RPMI7951 (cell line): ENCODE data around the gene BRD3OS. TPM values are rescaled to one million over a fixed set of nuclear protein-coding genes. Genes with fewer than 3 reads are reported as not detected.

Experiments
- DNase-seq: peaks from one replicate; pipeline ENCODE4 v3.0.0-alpha.2; 2012; ENCODE audit warnings: low read depth
- total RNA-seq: library from RNA; depleted of rRNA; stranded (reverse); fragments of >200 nt; shearing (Covaris generic); gene quantifications from 2 replicates; pipeline ENCODE4 v1.2.3, GENCODE V29; 2014

Gene BRD3OS
- total RNA-seq, 1 experiment from 2014 or later: 16.7 TPM

DNA sequence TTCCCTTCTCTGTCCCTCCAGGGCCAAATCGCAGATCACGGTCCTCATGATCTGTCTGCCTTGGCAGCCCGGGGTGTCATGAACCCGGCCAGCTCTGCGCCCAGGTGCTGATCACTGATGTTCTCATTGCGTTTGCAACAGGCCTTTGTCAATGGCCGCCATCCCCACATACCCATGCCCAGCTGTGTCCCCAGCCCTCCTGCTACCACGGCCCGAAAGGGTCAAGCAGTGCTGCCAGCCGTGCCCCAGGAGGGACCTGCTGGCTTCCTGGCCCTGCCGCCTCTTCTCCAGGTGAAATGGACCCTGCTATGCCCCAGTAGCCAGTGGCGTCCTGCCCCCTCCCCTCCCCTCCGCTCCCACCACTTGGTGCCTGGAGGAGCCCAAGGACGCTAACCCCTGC, 20.4 kb upstream of the BRD3OS start:
- DNase-seq: no peak

DNA sequence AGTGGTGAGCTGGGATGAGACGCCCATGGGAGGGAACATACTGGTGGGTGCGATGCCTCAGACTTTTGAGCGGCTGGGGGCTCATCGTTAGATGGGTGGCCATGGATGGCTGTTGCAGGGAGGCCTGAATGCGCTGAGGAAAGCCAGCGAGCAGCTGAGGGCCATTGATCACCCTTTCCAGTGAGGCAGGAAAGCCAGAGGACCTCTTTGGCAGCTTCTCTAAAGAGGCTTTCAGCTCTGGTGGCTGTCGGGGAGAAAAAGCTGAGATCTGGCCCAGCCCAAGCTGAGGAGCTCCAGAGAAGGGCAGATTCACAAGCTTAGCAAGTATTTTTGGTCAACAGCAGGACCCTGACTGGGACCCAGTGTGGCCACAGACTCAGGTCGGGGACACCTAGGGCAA, 19.9 kb upstream of the BRD3OS start:
- no peak for DNase-seq

DNA sequence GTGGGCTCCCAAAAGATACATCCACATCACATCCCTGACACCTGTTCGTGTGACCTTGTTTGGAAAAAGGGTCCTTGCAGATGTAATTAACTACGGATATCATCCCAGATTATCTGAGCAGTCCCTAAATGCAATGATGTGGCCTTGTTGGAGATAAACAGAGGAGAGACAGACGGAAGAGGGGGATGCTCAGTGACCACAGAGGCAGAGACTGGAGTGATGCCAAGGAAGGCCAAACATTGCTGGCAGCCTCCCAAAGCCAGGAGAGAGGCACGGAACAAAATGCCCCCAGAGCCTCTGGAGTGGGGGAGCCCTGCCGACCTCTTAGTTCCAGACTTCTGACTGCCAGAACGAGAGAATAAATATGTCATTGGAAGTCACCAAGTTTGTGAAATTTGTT, 18.1 kb upstream of the BRD3OS start:
- DNase-seq: peak; percentile 58

DNA sequence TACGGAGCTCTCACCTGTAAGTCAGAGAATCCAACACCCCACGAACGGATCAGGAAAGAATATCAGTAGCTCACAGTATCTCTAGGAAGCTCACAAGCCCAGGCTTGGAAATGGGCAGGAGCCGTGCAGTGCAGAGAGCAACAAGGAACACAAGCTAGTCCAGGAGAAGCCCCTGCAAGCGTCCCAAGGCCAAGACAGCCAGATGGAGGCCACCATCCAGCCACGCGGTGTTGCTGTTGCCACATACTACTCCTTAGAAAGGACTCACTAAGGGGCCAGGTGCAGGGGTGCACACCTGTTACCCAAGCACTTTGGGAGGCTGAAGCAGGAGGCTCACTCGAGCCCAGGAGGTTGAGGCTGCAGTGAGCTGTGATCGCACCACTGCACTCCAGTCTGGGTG, 17.7 kb upstream of the BRD3OS start:
- no peak for DNase-seq

DNA sequence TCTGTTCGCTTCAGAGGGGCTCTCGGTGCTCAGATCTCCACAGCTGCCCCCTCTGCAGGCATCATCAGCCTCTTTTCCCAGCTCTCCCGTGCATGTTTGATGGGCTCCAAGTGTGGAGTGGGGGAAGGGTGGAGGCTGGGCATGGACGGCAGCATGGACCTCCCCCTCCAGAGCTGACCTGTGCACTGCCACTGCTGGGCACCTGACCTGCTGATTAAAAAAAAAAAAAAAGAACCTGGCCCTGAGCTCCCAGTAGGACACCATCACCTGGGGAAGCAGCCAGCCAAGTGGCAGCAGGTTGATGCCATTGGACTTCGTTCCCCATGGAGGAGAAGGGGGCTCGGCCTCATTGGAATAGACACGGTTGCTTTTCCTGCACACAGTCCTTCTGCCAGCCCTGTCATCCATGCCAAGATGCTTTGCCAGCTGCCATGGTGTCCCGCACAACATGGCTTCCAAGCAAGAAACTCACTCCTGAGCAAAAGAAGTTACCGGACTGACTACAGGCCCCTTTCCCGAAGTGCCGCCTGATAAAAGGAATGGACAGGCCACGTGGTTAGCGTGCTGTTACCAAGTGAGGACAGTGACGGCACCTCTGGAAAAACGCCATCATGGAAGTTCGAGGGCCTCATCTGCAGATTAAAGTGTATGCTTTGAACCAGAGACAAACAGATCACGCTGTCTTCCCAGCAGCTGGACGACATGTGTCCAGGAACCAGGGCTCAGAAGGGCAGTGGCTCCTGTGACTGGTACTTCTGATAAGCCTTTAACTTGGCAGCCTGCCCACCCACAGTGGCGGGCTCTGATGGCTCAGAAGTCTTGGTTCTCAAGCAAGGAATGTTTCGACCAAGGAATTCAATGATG, 14.7 kb upstream of the BRD3OS start:
- DNase-seq: peak; percentile 95

DNA sequence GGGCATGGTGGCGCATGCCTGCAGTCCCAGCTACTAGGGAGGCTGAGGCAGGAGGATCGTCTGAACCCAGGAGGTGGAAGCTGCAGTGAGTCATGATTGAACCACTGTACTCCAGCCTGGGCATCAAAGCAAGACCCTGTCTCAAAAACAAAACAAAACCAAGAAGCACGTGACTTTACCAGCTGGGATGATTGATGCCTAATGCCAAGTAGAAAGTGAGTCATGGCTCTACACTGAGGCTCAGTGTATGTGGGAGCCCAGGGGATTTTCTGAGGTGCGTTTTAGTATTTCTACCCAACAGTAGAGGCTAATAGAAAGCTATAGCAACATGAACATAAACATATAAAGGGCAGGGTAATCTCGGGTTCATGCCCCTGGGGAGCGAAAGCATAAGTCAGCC, 13.9 kb upstream of the BRD3OS start:
- DNase-seq: peak; percentile 62

DNA sequence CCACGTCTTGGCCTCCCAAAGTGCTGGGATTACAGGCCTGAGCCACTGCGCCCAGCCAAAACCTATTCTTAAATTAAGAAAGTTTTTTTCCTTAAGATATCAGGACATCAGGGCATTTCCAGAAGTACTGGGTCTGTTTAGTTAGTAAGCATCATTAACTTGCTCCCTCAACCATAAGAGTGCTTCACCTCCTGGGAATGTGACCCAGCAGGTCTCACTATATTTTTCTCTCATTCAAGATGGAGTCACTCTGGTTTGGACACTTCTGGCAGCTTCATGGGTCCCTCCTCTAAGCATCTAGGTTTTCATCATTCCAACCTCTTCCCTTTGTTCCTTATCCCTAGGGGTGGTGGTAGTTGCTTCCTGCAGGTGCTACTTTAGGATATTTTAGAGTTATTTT, 10.3 kb upstream of the BRD3OS start:
- DNase-seq: no peak

DNA sequence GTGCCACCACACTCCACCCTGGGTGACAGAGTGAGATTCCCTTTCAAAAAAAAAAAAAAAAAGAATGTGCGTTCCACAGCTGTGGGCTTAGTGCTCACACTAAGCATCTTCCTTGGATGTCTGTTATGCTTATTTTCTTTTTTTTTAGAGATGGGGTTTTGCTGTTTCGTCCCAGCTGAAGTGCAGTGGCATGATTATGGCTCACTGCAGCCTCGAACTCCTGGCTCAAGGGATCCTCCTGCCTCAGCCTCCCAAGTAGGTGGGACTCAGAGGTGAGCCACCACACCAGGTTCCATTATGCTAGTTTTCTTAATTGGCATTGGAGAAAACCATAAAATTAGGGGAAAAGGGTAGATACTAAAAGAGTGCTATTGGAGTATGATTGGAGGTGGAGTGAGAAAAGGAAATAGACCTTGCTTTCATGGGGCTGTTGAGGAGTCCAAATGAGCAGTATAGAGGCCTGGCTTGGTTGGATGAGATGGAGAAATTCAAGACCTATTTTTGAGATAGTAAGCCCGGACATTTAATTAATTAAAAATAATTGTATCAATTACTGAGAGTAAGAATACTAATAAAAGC, 978 bp upstream of the BRD3OS start:
- no peak for DNase-seq

DNA sequence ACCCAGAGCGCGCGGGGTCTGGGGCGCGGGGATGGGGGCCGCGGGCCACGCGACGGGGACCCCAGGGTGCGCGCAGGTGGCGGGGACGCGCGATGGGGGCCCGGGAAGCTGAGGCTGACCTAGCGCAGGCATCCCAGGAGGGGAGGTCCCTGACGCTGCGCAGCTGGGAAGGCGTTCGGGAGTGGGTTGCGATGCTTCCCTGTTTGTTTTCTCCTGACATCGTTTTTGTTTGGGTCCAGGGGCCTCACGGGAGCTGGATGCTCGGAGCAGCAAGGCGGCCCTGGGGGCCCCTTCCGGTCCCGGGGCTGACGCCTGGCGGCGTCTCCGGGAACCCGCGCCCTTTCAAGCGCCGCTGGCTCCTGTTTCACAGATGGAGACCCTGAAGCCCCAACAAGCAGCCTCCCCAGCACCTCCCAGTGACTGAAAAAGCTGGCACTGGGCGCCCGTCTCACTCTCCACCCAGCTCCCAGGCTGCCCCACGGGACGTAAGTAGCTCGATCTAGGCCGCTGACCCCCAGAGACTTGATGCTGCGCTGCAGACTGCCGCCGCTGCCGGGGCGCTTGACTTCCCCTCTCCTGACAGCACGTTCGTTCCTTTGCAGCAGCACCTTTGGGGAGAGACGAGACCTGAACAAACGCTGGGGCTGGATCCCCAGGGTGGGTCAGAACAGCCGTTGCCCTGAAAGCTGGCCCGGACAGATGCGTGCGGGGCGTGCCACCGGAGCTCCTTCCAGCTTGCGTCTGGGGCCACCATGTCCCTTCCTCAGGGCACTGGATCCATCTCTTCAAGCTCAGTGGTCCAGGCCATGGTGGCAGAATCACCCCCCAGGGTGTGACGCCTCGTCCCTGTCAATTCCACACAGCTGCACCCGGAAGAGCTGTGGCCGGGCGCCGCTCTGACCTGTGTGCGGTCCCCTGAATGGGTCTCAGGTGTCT, 593 bp downstream of the BRD3OS start:
- DNase-seq: peak; percentile 36

DNA sequence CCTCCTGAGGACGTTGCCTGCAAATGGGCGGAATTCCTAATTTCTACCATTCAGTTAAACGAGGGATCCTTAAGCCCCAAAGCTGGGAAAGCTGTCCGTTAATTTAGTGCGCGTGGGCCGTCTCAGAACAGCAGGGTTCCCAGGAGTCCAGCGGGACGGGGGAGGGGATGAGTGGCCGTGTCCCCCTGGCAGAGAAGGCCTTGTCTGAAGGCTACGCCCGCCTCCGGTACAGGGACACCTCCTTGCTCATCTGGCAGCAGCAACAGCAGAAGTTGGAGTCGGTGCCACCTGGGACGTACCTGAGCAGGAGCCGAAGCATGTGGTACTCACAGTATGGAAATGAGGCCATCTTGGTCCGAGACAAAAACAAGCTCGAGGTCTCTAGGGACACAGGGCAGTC, 1.3 kb downstream of the BRD3OS start:
- no peak for DNase-seq

DNA sequence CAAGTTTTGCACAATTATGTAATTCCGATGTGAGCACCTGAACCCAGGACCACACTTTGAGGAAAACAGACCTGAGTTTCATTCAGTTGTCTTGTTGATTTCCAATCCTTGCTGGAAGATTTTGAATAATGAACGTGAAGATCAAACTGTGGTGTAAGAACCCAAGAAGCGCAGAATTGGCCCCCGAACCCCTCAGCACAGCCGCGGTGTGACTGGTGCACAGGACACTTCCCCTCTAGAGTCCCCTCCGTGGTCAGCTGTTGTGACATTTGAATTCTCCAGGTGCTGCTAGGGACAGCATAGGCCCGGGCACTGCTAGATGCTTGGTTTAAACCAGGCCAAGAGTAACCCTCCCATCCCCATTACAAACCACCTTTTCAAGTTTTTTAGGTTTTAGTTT, 1.7 kb downstream of the BRD3OS start:
- DNase-seq: no peak

DNA sequence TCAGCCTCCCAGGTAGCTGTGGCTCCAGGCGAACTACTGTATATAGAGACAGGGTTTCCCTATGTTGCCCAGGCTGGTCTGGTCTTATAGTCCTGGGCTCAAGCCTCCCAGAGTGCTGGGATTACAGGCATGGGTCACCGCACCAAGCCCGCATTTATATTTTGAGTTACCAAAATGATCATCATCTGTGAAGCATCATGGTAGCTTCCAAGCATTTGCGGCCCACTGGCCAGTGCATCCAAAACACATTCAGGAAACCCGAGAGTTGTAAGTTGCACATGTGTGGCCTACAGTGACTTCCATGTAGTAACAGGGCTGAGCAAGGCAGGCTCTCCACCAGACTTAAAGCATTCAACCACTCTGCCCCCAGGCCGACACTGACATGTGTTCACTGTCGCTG, 2.3 kb downstream of the BRD3OS start:
- DNase-seq: no peak

DNA sequence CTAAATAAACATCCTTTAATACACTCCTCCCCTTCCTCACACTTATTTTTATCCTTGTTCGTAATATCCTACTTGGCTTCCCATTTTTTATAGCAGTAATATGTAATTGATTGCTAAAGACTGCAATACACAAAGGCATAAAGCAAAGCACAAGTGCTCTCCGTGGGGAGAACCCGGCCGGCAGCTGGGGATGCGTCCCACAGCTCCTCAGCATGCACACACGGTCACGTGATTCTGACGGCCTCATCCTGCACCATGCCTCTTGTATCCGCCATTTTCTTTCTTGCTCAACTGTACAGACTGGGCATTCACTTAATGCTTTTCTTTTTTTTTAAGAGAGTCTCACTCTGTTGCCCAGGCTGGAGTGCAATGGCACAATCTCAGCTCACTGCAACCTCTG, 2.8 kb downstream of the BRD3OS start:
- no peak for DNase-seq

DNA sequence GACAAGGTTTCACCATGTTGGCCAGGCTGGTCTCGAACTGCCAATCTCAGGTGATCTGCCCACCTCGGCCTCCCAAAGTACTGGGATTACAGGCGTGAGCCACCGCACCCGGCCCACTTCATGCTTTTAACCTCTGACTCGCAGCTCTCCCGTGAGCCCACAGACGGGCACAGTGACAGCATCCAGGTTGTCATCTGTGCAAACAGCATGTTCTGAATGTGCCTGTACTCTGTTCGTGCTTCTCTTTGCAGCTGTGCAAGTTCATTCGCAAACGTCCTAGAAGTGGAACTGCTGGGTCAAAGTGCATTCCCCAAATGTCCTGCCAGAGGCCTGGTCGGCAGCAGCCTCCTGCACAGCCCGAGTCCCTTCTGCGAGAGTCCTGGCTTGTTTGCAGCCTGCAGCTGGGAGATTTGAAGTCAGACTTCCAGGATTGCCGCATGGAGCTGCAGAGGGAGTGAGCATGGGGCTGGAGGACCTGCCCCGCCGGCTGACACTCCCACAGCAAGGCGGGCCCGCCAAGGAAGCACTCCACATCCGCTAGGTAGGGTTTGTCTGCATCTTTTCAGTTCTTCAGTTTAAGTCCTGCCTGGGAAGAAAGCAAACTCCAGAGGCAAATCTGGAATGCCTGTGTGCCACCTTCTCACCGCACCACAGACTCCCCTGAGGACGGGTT, 3.4 kb downstream of the BRD3OS start:
- no peak for DNase-seq

DNA sequence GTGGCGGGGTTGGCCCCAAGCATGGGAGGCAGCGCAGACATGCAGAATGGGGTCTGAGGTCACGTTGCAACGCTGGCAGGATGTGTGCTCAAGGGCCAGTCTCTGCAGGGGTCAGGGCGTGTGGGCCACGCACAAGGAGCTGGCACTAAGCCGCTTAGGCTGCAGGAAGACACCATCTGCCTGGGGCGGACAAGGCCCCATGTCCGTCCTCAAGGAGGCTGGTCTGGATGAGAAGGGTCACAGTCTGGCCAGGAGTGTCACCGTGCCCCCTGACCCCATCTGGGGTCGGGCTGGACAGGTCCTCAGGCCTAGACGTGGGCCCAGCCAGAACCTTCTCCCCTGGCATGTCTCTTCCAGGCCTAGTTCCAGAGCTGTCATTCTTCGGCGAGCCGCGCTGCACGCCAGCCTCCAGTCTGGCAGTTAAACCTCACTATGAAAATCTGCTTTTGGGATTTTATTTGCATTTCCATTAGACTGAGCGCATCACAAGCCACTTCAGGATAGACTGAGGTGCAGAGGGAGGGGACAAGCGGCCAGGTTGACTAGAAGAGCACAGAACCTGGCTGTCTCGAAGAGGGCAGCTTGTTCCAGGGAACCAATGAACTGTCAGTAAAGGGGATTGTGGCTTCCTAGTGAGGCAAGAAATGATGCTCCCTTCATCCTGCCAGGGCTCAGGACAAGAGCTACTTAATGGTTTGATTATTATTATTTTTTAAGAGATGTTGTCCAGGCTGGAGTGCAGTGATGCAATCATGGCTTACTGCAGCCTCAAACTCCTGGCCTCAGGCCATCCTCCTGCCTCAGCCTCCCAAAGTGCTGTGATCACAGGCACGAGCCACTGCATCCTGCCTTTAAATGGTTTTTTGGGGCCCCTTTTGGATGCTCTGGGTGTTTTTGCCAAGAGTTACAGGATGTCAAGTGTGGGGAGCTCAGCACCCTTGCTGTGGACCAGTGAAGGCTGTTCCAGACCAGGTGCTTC, 4.3 kb downstream of the BRD3OS start:
- no peak for DNase-seq

DNA sequence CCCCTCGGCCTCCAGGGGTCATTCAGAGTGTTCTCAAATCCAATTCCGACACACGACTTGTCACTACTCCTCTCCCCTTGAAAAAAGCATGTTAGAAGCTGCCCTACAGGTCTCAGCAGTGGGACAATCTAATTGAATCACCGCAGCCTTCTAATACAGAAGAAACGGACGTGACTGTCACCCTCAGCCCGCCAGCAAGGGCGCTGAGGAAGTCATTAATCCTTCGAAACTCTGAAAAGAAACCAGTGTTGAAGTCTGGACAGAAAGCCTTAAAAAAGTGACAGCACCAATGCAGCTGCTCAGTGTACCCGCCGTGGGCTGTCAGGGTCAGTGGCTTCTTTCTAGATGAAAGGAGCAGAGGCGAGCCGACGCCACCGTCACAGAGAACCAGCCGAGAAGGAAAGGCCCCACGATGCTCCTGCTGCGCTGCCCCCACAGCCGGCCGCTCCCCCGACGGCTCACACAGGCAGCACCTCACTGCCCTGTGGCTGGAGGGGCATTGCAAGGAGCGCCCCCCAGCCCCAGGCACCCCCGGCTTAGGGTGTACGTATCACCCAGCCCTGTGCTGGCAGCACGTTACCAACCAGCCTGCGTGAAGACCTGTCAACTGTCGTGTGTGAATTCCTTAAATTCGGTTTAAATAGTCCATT, 5.7 kb downstream of the BRD3OS start:
- DNase-seq: no peak

DNA sequence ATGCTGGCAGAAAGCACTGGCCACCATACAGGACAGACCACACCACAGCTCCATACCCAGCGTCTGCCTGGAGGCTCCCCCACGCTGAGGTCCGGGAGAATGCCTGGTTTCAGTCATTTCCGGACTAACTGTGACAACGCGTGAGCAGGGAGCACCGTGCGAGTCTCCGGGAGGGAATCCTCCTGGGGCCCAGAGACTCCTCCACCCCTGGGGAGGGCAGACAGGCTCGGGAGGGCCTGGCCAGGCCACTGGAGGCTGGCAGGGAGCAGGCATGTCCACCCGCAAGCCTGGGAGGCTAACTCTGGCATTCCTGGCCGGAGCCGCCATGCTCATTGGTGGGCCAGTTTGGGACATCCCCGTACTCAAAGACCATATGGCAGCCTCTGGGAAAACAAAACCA, 6.5 kb downstream of the BRD3OS start:
- DNase-seq: no peak

DNA sequence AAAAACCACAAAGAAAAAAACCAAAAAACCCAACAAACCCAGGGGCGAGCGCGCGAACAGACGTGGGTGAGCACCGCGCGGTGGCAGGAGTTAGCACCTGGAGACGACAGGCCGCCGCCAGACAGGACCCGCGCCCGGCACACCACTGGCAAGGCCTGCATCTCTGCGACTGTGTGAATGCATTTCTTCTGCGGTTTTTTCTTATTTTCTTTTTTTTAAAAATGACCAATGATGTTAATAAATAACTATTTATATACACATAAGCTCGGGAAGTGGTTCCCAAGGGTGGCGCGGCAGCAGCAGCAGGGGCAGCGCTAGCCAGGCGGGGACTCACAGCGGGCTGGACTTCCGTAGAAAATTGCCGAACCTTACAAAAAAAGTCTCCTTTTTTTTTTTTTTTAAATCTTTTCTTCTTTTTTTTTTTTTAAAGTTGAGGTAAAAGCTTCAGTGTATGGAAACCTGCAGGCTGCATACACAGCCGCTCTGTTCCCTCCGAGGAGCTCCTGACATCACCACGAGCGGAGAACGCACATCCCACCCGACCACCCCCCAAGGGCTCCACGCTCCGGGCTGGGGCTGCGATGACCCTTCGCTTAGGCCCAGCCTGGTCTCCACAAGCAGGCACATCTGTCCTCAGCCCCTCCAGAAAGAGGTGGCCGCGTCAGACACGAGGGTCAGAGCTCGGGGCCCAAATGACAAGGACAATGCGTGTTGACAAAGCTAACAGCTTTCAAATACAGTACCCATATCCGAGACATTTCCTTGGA, 7.4 kb downstream of the BRD3OS start:
- no peak for DNase-seq

DNA sequence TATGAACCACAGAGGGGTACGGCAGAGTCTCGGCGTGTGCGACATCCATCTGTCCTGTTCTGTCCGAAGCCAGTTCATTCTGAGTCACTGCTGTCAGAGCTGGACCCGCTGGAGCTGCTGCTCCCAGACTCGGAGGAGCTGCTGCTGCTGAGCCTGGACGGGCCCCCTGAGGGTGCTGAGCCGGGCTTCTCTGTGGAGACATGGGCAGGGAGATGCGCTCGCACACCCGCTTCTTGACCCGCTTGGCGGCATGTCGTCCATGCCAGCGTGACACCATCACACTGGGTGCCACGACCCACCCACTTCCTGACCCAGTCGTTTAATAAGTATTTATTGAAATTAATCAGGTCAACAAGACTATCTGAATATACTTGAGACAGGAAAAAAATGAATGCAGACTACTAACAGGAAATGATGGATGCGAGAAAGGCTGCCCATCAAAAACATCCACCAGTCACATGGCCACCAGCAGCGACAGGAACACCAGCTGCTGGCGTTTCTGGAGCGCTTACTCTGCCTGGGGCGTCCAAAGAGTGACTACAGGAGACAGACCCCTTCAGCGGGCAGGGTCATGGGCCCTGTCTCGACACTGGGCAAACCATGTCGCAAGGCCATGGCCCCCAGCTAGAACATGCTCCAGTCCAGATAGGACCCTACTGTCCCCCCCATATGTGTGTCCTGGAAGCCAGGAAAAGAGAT, 8.4 kb downstream of the BRD3OS start:
- no peak for DNase-seq
